A673 (cell line): ENCODE data around the gene SPATA13.

Experiments used
- EZH2 ChIP-seq: fragments of 200-600 bp; sonication (generic); IDR thresholded peaks from 2 replicates; pipeline ENCODE4 v1.6.1; 2017; ENCODE audit warnings: borderline replicate concordance, low read depth, mild to moderate bottlenecking, mixed read lengths, antibody characterized with exemption, low read length; ENCODE audit not compliant: poor library complexity, severe bottlenecking
- TF ChIP-seq, protein P1 (sequence below): fragments of 300-800, 200-600 bp; sonication (generic); conservative IDR thresholded peaks from 2 replicates; pipeline ENCODE4 v1.5.1; 2017; ENCODE audit warnings: low read depth, mild to moderate bottlenecking, antibody characterized with exemption, low read length, moderate library complexity, mixed read lengths

DNA sequence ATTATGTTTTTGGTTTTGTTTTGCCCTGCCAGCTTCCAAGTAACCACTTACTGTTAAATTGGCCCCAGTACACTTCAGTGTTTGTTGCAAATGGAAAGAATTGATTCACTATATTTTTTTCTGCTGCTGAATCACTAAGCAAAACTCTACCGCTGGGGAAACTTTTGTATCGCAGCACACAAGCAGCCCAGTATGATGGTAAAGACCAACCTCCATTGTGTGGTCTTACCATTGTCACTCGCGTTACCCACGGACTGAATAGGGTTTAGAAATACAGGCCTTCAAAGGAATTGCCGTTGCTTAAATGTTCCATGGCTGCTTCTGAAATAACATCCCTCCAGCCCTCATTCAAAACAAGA, 7.9 kb downstream of the SPATA13 start:
- TF ChIP-seq EZH2 = no peak
- TF ChIP-seq, protein P1, sequence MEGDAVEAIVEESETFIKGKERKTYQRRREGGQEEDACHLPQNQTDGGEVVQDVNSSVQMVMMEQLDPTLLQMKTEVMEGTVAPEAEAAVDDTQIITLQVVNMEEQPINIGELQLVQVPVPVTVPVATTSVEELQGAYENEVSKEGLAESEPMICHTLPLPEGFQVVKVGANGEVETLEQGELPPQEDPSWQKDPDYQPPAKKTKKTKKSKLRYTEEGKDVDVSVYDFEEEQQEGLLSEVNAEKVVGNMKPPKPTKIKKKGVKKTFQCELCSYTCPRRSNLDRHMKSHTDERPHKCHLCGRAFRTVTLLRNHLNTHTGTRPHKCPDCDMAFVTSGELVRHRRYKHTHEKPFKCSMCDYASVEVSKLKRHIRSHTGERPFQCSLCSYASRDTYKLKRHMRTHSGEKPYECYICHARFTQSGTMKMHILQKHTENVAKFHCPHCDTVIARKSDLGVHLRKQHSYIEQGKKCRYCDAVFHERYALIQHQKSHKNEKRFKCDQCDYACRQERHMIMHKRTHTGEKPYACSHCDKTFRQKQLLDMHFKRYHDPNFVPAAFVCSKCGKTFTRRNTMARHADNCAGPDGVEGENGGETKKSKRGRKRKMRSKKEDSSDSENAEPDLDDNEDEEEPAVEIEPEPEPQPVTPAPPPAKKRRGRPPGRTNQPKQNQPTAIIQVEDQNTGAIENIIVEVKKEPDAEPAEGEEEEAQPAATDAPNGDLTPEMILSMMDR = no peak
